GM21737 (cell line): Measurements from ENCODE around the gene ZNF687.

Experiments
- ATAC-seq: cut with Tn5 transposase; IDR thresholded peaks from one replicate; pipeline ENCODE4 v1.9.1; 2021; ENCODE audit warnings: mild to moderate bottlenecking, moderate library complexity; ENCODE audit not compliant: unreplicated experiment

ZNF687 gene

DNA sequence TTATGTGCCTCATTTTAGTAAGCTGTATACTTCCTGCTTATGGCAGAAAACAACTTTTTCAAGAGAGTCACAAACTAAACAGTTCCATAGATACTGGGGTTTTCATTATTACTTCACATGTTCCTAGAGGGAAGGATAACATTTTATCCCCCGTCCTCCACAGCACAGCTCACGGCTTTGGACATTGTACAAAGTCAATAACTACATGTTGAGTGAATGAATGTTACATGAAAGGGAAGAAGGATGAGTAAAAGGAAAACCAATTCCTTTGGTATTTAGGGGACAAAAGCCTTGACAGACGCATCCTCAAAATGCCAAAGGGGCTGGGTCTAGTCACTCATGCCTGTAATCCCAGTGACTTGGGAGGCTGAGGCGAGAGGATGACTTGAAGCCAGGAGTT, 30.3 kb downstream of the ZNF687 start:
- no peak for ATAC-seq

DNA sequence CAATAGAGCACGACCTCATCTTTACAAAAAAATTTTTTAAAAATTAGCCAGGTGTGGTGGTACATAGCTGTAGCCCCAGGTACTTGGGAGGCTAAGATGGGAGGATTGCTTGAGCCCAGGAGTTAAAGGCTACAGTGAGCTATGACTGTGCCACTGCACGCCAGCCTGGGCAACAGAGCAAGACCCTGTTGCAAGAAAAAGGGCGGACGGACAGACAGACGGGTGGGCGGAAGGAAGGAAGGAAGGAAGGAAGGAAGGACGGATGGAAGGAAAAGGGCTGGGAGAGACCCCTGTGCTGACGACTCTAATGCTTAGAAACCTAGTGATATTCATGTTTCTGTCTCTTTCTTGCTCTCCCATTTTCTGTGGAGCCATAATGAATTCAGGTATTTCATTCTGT, 30.7 kb downstream of the ZNF687 start:
- no peak for ATAC-seq

DNA sequence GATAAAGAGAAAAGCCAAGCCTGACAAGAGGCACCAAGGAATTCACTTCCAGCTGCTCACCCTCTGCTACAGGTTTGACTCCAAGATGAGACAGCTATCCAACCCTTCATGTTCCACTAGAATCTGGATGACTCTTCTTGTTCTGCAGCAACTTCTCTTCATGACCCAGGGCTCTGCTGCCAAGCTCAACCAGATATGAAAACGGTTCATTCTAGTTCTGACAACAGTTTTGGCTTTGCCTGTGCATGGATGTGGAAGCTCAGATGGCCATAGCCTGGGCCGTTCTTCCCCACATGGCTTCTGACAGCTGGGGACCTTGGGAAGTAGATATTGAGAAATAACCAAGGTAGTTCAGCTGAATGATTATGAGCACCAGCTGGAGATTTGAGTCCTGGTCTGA, 31.4 kb downstream of the ZNF687 start:
- no peak for ATAC-seq

DNA sequence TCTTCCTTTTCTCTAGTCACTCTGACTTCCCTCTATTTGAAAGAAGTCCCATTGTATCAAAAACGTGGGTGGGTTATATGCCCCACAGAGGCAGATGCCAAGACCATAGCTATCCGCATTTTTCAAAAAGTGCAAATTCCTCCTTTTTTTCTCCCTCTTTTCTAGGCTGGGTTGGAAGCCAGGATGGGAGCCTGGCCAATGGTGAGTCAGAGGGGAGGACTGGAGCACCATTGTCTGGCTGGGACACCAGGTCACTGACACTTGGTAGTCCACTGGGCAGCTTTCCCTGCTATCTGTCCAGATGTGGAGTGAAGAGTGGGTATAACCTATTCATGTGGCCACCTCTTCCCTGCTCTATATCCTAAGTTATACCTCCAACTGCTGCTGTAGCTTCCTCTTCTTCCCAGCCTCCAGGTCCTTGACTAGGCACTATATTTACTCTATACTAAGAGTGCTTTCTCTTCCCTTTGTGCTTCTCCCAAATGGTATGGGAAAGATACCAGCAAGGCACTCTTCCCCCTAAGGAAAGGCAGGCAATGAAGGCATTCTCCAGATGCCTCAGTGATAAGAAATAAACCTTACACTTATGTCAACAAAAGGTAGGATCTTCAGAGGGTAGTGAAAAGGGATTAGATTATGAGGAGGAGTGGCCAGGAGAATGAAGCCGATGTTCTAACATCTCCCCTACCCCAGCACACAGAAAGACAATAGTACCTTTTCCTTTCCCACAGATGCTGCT, 32.2 kb downstream of the ZNF687 start:
- ATAC-seq = no peak

DNA sequence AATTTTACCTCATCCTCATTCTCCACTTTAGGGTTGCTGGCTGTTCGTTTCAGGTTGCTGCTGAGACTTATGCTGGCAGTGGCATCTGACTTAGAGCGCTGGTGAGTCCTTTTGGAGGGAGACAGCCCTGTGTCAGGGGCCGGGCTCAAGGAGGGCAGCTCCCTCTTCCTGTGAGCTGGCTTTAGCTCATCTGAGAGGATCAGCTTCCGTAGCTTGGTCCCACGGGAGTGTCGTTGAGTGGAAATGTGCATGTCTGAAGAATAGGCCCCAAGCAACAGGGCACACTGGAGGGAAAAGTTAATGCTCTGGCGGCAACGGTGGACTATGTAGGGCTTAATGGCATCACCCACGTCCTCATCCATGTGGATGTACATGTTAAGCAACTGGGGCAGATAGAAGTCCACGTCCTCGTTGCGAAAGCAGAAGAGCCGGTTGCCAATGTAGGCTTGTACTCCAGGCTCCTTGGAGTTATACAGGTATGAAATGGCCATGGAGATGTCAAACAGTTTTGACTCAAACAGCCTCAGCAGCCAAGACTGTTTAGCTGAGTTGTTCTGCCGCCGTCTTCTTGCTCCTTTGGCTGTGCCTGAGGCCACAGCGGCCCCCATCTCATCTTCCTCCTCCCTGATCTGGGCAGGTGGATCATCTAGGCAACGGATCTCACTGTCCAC, 33.6 kb downstream of the ZNF687 start:
- ATAC-seq = no peak

DNA sequence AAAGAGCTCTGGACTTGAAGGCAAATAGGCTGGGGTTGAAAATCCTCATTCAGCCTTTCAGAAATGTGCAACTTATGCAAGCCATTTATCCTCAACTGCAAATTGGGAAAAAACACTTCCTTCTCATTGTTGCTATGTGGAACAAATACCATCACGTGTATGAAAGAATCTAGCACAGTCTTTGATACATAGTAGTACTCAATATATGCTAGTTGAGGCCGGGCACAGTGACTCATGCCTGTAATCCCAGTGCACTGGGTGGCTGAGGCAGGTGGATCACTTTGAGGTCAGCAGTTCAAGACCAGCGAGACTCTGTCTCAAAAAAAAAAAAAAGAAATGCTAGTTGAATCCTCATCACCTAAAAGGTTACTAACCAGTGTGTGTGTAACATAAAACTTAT, 36.9 kb downstream of the ZNF687 start:
- ATAC-seq = no peak

DNA sequence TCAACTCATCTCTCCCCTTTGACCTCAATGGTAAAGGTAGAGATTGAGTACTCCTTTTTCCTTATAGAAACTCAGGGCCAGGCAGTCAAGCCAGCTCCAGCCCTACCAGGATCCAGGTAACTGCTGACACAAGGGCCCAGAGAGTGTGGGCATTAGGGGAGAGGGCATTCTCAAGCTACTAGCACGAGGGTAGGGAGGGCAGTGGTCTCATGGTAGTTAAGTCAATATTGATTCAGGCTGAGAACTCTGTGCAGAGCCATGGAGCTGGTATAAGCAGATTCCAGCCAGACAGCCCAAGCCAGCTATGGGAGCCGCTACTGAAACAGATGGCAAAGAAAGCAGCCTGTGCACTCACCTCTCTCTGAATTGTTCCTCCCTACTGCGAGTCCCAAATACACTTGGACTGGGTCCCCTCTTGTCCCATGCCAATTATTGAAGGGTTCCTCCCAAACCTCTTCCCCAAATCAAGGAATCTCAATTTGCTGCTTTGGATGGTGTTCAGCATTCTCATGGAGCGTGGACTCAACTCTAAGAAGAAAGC, 42.4 kb downstream of the ZNF687 start:
- ATAC-seq = no peak

DNA sequence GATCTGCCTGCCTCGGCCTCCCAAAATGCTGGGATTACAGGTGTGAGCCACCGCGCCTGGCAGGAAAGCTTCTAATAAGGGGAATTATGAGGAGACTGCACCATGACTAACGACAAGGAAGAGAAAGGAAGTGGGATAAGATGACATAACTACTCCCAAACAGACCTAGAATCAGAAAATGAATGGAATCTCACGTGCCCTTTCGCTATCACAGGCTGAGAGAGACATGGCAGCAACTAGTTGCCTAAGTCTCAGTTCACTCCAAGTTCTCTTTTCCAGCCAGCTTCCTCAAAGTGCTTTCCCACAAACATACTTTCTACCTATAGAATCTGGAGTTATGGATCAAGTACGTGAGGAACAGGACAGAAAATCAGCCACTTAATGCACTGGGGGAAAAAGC, 43.1 kb downstream of the ZNF687 start:
- no peak for ATAC-seq

DNA sequence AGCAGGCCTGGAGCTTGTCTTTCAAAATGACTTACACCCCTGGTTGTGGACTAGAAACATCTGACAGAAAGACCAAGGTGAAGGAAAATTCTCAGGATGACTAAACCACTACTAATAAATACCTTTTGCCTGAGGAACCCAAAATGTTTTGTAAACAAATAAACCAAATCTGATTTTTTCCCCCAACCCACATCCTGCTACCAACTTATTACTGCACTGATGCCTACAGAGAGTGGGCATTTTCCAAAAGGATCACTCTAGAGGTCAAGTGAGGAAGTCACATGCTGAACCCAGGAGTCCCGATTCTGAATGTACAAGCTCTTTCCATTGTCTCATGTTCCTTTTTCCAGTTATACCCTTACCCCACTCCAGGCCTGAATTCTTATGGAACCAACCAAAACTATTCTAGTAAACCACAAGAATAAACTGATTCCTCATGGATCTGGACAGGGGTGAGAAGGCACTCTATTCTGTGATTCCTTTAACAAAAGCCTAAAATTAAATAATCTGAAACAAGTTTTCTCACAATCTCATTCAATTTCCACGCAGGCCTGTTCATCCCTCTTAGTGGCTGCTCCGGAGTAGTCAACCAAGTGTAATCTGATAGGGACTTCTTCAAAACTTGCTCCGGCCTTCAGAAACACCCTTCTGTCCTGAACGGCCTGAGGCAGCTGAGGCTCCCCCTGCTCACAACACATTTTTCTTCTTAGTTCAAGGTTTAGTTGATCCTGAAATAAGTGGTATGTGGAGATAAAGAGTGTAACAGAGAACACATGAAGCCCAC, 43.7 kb downstream of the ZNF687 start:
- no peak for ATAC-seq

DNA sequence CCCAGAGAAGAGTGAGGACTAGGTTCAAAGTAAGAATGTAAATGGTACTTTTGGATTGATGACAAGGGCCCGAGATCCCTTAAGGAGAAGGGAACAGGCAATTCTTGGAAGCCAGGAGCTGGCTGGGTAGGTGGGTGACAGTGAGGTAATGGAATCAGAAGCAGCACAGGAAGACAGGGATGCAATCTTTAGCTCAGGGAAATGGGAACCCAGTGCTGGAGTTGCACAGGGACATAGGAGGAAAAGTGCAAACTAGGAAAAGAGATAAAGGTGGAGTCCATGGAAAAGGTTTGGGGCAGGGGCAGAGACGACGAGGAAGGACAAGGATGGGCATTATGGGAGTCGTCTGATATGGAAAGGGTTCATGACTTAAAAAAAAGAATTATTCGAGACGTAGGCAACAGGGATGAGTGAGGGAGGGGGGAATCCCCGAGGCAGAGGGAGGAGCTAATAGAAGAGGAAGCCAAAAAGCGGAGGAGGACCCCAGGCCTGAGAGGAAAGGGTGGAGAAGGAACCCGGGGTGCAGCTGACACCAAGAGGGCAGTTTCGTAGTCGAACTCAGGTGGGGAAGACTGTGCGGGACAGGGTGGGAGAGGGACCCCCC, 44.6 kb downstream of the ZNF687 start:
- ATAC-seq = peak; percentile 43

DNA sequence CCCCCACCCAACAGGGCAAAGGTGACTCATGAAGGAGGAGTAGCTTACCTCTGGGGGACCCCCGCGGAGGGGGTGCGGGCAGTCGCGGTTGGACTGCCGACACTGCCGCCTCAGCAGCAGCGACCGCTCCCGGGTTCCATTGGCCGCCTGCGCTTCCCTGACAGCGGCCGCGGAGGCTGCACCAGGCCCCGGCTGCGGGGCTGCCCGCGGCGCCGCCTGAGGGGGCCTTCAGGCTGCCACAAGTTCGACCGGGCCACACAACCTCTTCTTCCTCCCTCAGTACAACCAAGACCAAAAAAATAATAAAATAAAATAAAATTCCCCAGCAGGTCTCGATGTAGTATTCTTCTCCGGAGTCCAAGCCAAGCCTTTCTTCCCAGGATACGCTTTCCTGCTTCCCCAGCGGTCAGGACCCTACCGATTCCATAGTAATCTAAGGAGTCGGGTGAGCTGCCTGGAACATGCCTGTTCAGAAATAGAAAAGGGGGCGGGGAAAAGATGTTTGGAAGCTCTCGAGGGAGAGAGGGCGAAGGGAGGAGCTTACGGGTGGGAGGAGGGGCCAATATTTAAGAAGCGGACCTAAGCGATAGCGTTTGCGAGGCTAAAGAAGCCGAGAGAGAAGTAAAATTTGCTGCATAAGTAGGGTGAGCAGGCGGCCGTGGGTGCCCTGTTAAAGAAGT, 45.3 kb downstream of the ZNF687 start, which contains the start of gene PI4KB:
TSS of gene PI4KB (minus strand) at position 194 of the 680 bp plus-strand sequence. CDS start 10,935 bp downstream, outside the sequence.
- peak; percentile 74 for ATAC-seq

DNA sequence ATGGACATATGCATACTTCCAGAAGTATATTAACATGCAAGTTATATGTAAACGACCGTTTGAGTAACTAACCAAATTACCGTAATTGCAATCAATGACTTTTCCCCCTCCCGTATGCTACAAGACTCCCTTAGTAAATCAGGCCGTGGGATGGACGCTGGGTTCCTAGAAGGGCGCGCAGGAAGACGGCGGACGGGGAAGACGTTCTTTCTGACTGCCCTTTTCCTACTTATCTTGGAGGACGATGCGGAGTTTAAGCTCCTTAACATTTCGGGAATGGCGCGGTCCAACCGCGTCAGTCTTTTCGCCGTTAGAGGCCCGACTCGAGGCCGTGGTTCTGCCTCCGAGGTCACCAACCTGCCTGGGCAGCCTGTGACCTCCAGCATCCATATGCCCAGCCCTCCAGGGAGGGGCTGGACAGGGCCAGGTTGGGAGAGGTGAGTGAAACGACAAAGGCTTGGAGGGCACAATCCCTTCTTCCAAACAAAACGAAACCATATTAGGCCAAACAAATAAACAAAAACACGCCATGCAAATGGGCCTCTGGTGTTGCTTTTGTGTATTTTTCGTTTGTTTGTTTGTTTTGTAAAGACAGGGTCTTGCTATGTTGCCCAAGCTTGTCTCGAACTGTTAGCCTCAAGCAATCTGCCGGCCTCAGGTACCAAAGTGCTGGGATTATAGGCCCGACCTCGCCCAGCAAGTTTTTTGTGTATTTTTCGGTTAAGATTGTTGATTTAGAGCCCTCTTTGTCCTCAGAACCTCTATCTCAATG, 46.0 kb downstream of the ZNF687 start:
- peak; percentile 22 for ATAC-seq

DNA sequence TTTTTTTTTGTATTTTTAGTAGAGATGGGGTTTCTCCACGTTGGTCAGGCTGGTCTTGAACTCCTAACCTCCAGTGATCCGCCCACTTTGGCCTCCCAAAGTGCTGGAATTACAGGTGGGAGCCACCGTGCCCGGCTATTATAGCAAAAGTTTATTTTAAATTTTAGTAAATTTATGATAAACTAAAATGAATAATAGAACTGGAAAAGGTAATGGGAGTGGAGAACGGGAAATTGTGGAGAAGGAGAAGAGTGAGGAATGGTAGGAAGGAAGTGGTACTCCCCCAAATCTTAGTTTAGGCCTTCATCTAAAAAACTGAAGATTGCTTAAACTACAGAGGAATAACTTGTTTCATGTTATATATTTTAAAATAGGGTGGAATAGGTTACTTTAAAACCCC, 52.7 kb downstream of the ZNF687 start:
- no peak for ATAC-seq

DNA sequence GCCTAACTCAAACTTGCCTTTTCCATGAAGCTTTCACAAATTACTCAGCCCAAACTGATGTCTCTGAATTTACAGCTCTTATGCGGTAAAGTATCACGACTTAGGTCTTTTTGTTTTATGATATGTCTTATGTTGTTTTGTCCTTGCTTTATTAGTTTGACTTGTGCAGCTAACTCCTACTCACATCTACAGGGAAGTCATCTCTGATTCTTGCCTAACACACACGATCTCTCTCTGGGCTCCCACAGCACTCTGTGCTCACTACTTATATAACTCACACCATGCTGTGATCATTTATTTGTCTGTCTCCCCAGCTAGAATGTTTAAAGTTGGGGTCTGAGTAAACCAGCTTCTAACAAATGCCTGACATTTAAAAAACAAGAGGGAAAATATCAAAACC, 54.5 kb downstream of the ZNF687 start:
- ATAC-seq = no peak

DNA sequence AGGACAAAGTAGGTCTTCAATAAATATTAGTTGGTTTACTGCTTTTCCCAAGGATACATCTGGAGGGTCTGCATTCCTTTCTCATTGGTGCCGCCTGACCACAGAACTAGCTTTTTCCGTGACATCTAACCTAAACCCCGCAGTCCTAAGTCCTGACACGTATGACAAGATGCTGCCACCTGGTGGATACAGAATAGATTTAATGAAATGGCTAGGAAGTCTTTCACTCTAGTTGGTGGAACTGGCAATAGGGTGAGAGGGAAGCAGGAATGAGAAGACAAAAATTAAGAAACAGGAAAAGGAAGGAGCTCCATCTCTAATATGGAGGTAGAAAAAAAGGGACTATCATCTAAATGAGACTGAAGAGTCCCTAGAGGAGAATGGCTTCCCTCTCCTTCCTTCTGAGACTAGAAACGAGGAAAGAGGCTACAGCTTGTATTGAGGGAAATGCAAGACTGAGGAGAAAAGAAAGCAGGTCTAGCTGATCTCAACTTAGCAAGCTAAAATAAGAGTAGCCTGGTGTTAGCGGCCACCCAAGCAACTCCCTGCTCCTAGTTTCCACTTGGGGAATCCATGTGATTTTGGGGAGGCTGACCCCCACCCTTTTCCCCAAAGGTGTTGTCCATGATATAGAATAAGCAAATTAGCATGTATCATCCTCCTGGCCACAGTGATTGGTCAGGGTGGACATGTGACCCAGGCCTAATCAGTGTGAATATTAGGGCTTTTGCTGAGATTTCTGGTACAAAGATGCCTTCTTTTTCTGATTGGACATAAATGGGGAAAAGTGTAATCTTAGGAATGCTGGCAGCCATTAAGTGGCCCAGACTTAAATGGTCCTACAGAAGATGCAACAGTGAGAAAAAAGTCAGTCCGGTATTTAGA, 59.0 kb downstream of the ZNF687 start:
- ATAC-seq = no peak
